GM12878 (cell line): ENCODE results near the gene MAPKAPK3.

Experiments
- BACH1 ChIP-seq: fragments of 450-650 bp; IDR thresholded peaks from 2 replicates; pipeline ENCODE4 v1.6.1; 2017; ENCODE audit warnings: mild to moderate bottlenecking, borderline replicate concordance
- CTCF ChIP-seq, 3 experiments: IDR thresholded peaks in 2 of 3; conservative IDR thresholded peaks in 1 of 3; 2 replicates each; pipeline ENCODE4 v1.5.1; 2011; ENCODE audit warnings: low read depth in 3 of 3, low read length in 3 of 3, mild to moderate bottlenecking in 3 of 3, control low read depth in 2 of 3, moderate library complexity in 2 of 3, inconsistent platforms in 1 of 3, mixed read lengths in 1 of 3; ENCODE audit not compliant: control insufficient read depth in 2 of 3, insufficient read depth in 1 of 3; ENCODE audit errors: extremely low read depth in 1 of 3
- EGR1 ChIP-seq, 2 experiments: IDR thresholded peaks; 1 replicate in 1 of 2; 2 replicates in 1 of 2; pipeline ENCODE4 v1.6.1; 2011 to 2012; ENCODE audit warnings: low read depth in 2 of 2, low read length in 2 of 2, borderline replicate concordance in 1 of 2, mild to moderate bottlenecking in 1 of 2, moderate library complexity in 1 of 2
- EP300 ChIP-seq, 2 experiments: fragments of 150-350 bp in 1 of 2; IDR thresholded peaks; 2 replicates each; pipeline ENCODE4 v1.6.1; 2011 to 2012; ENCODE audit warnings: low read depth in 2 of 2, low read length in 2 of 2, borderline replicate concordance in 1 of 2, improper control_type of control experiment in 1 of 2, inconsistent platforms in 1 of 2; ENCODE audit not compliant: control insufficient read depth in 1 of 2
- IKZF1 ChIP-seq: fragments of 450-650 bp; conservative IDR thresholded peaks from 2 replicates; pipeline ENCODE4 v1.6.1; 2017; ENCODE audit warnings: antibody characterized with exemption, mild to moderate bottlenecking
- IRF4 ChIP-seq: IDR thresholded peaks from 2 replicates; pipeline ENCODE4 v1.6.1; 2011; ENCODE audit warnings: low read depth, low read length
- JUNB ChIP-seq: IDR thresholded peaks from 2 replicates; pipeline ENCODE4 v1.6.1; 2016; ENCODE audit warnings: antibody characterized with exemption, mild to moderate bottlenecking
- NR2C2 ChIP-seq: IDR thresholded peaks from 2 replicates; pipeline ENCODE4 v1.6.1; 2011; ENCODE audit warnings: borderline replicate concordance, low read depth; ENCODE audit not compliant: control insufficient read depth, insufficient read length
- PAX5 ChIP-seq: IDR thresholded peaks from 2 replicates; pipeline ENCODE4 v1.6.1; 2011; ENCODE audit warnings: low read depth, low read length, borderline replicate concordance
- SIN3A ChIP-seq: IDR thresholded peaks from 2 replicates; pipeline ENCODE4 v1.6.1; 2012; ENCODE audit warnings: low read depth, low read length, improper control_type of control experiment
- SMC3 ChIP-seq: IDR thresholded peaks from 2 replicates; pipeline ENCODE4 v1.6.1; 2011; ENCODE audit warnings: low read length, improper control_type of control experiment, borderline replicate concordance
- SUPT20H ChIP-seq: IDR thresholded peaks from 2 replicates; pipeline ENCODE4 v1.6.1; 2011; ENCODE audit warnings: low read depth, mild to moderate bottlenecking, low read length, moderate library complexity, borderline replicate concordance; ENCODE audit not compliant: control insufficient read depth
- TCF7 ChIP-seq: IDR thresholded peaks from 2 replicates; pipeline ENCODE4 v1.6.1; 2014; ENCODE audit warnings: antibody characterized with exemption, borderline replicate concordance
- ZNF274 ChIP-seq: IDR thresholded peaks from one replicate; pipeline ENCODE4 v1.8.0; 2011; ENCODE audit not compliant: insufficient read length, insufficient read depth

DNA sequence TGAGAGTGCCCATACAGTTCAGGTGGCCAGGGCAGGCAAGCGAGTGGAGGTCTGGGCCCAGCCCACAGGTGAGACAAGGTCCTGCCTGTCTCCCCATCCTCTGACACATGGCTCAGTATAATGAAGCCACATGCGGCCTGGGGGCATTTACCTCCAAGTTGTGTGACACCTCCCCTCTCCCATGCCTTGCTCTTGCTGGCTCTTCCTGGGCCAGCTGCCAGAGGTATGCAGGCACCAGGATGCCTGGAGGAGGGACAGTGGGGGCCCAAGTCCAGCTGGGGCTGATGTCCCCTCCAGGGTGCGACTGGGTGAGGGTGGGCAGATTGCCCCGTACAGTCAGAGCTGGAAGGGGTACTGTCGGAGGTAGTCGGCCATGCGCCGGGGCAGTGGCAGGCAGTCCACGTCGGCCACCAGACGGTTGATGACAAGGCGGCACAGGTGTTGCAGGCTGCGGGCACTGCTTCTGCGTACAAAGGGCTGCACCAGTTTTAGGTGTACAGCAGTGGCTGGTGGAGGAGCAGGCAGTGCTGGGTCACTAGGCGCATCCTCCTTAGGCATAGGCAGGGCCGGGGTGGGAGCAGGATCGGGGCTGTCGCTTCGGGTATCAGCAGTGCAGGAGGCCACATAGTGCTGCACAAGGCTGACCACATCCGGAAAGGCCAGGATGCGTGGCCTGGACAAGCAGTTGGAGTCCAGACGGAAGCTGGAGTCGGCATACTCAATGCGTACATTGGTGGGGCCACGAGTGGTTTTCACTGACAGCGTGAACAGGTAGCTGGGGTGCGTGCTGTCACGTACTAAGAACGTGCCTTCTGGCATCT, 9.5 kb upstream of the MAPKAPK3 start:
- TF ChIP-seq PAX5 (no peak), SUPT20H (no peak), SMC3 (no peak), EGR1 (IDR thresholded peaks at IDR 0.05; ENCODE audit: borderline replicate concordance in 1 of 2, low read depth in 2 of 2, low read length in 2 of 2) (no peak), JUNB (no peak), CTCF (IDR thresholded peaks at IDR 0.05 in 2 of 3, conservative IDR thresholded peaks at IDR 0.05 in 1 of 3; ENCODE audit: control insufficient read depth in 2 of 3, extremely low read depth in 1 of 3, insufficient read depth in 1 of 3, low read depth in 3 of 3, low read length in 3 of 3) (no peak), EP300 (IDR thresholded peaks at IDR 0.05; ENCODE audit: borderline replicate concordance in 1 of 2, control insufficient read depth in 1 of 2, low read depth in 2 of 2, low read length in 2 of 2) (no peak), ZNF274 (no peak), IKZF1 (no peak), TCF7 (no peak), NR2C2 (no peak), BACH1 (no peak), IRF4 (no peak), SIN3A (no peak)
